ENCODE results near the gene NFKBIB. TPM values are rescaled to one million over a fixed set of nuclear protein-coding genes. Genes with fewer than 3 reads are reported as not detected.

NFKBIB gene
- total and polyA plus RNA-seq, 2 donors (not counting 3 experiments of a cell fraction or from before 2014, with no cell fraction given), result 25.0 to 30.8 TPM

DNA sequence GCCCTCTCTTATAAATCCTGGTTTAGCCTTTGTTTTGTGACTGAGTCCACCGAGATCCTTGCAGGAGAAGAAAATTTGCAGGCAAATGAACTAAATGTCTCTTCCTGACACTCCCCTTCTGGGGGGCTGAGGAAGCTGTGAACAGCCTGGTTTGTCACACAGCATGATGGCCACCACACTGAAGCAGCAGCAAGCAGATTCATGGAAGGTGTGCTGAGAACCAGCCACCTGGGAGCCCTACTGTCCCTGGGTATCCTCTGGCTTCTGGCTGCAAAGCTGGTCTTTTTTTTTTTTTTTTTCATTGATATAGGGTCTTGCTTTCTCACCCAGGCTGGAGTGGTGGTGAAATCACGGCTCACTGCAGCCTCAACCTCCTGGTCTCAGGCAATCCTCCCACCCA, 42.2 kb downstream of the NFKBIB start:
- Histone ChIP-seq H3K4me2 (ENCODE audit: insufficient read depth, low read length) (no peak overlapping the region), H3K9me1 (replicated peaks; ENCODE audit: control insufficient read depth, extremely low read depth, insufficient read depth, low read length) (no peaks in the 10 kb centered on the region), H3K9ac (replicated peaks; ENCODE audit: extremely low read depth, insufficient read depth, low read length) (no peak overlapping the region), H3K27ac (ENCODE audit: insufficient read depth, low read depth, low read length) (no peak overlapping the region), H3K4me3 (replicated peaks in 1 of 3; ENCODE audit: insufficient read depth in 1 of 3, low read depth in 1 of 3, low read length in 3 of 3) (no peak overlapping the region), H3K4me1 (ENCODE audit: control insufficient read depth, extremely low read depth, insufficient read depth, low read length) (peaks cover 10% of the 10 kb centered on the region), H3K27me3 (ENCODE audit: control insufficient read depth in 2 of 2, insufficient read depth in 2 of 2, low read length in 2 of 2) (no peaks in the 10 kb centered on the region), H3K9me3 (replicated peaks; ENCODE audit: control insufficient read depth, insufficient read depth, low read length) (no peaks in the 10 kb centered on the region), H3K36me3 (ENCODE audit: control insufficient read depth in 2 of 2, extremely low read depth in 1 of 2, insufficient read depth in 2 of 2, low read length in 2 of 2) (peaks cover 0 to 2% of the 10 kb centered on the region in 2 experiments), H4K20me1 (replicated peaks; ENCODE audit: control insufficient read depth, extremely low read depth, insufficient read depth, low read length) (no peaks in the 10 kb centered on the region), H2AFZ (ENCODE audit: low read depth, low read length) (no peak overlapping the region), H3K79me2 (ENCODE audit: control insufficient read depth, insufficient read depth, low read length) (no peaks in the 10 kb centered on the region)
- intact Hi-C loops (cut with micrococcal nuclease) (no loop called here), dilution Hi-C loops (cut with MboI; ENCODE audit: extremely low pct_ligation_motif_present, low sequenced_read_pairs) (no loop called here)
- TF ChIP-seq, protein P1, sequence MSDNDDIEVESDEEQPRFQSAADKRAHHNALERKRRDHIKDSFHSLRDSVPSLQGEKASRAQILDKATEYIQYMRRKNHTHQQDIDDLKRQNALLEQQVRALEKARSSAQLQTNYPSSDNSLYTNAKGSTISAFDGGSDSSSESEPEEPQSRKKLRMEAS (IDR thresholded peaks at IDR 0.05; ENCODE audit: insufficient read depth, insufficient read length), result no peak
- TF ChIP-seq JUN (IDR thresholded peaks at IDR 0.05; ENCODE audit: borderline replicate concordance, insufficient read depth, insufficient read length, low read depth) (no peak), GATA2 (IDR thresholded peaks at IDR 0.05; ENCODE audit: insufficient read depth, insufficient read length, low read depth, low read length) (no peak), MYC (IDR thresholded peaks at IDR 0.05; ENCODE audit: low read depth, low read length) (no peak), EZH2 (IDR thresholded peaks at IDR 0.05; ENCODE audit: borderline replicate concordance, low read depth, low read length, severe bottlenecking) (no peak), POLR2AphosphoS5 (IDR thresholded peaks at IDR 0.05; ENCODE audit: insufficient read depth, low read depth, low read length) (no peak), POLR2A (IDR thresholded peaks at IDR 0.05; ENCODE audit: low read depth, low read length) (no peak), FOS (IDR thresholded peaks at IDR 0.05; ENCODE audit: borderline replicate concordance, insufficient read depth, low read length) (no peak)
- TF ChIP-seq, protein P2, sequence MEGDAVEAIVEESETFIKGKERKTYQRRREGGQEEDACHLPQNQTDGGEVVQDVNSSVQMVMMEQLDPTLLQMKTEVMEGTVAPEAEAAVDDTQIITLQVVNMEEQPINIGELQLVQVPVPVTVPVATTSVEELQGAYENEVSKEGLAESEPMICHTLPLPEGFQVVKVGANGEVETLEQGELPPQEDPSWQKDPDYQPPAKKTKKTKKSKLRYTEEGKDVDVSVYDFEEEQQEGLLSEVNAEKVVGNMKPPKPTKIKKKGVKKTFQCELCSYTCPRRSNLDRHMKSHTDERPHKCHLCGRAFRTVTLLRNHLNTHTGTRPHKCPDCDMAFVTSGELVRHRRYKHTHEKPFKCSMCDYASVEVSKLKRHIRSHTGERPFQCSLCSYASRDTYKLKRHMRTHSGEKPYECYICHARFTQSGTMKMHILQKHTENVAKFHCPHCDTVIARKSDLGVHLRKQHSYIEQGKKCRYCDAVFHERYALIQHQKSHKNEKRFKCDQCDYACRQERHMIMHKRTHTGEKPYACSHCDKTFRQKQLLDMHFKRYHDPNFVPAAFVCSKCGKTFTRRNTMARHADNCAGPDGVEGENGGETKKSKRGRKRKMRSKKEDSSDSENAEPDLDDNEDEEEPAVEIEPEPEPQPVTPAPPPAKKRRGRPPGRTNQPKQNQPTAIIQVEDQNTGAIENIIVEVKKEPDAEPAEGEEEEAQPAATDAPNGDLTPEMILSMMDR (IDR thresholded peaks at IDR 0.05; ENCODE audit: extremely low read depth in 1 of 2, insufficient read depth in 1 of 2, low read depth in 1 of 2, low read length in 2 of 2), result no peak
- CTCF ChIA-PET, result no interaction called here
- POLR2A ChIA-PET, result no interaction called here
- DNase-seq (ENCODE audit: low read depth, low spot score), result no peak
- no peak for FAIRE-seq
- BruUV-seq (replicated peaks), result no TSS peak

Data from endothelial cell of umbilical vein (primary cell).